ENCODE data around the gene IGF2R.
"Not testable (repeated sequence)": the region's sequence is repeated elsewhere in the genome, so short reads cannot be mapped to it uniquely, and the experiment has no call there.

The IGF2R gene

DNA sequence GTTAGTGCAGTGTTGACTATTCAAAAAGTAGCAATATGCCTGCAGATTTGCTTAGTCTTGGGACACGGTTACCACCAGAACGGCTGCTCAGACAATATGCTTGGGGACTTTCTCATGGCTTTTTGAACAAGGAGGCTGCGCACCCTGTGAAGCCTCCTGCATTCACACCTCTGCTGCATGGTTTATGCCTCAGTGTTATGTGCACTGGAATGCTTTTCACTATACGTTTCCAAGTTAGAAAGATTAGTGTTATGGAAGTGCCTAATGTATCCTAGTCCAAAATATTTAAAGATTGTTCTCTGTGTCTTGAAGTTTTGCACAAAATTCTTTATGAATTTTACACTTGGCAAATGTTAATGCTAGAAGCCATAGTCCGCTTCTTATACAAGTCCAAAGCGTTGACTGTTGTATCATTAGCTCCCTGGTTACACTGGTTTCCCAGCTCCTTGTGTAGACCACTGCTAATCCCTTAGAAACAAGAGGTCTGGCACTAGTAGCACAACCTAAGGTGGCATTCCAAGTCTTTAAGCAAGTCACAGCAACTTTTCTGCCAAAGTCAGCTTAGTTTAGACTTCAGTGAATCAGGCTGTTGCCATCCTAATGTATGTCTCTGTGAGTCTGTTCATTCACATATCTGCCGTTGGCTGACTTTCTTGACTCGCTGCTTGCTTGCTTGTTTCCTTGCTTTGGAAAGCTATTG lies 126.4 kb downstream of the IGF2R start:
- DNase-seq (ENCODE audit: low spot score), result no peak

DNA sequence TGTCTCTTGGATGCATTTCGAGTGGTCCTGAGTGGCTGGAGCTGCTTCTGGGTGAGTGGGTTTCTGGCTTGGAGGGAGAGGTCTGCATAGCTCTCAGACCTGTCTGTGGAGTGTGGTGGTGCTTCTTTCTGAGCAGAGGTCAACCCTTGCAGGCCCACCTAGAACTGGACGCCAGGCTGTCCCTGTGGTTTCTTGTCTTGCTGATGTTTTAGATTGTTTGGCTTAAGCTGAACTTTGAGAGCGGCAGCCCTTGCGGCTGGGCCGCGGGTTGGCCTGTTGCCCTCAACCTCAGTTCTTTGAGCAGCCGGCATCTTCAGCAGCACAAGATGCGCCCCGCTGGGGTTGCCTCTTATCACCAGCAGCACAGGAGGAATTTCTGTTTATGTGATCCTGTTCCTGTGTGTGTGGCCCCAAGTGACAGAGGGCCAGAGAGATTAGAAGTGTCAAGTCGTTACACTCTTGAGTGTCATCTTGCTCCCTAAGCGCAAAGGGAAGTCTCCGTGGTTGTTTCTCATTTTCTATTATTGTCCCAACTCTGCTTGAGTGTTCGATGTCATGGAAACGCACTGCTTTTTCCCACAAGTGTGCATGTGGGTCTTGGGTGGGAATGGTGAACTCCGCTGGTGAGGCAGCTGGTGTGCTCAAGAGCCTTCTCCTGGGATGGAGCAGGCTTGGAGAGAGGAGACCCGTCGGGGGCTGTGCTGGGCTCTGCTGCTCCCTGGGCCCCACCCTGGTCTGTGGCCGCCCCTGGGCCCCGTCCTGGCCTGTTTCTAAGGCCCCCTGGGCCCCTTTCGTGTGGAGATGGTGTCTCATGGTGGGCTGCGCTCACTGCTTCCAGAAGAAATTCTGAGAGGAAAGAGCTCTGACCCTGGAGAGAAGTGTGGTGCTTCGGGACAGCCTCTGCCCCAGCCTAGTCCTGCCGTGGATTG lies 132.7 kb downstream of the IGF2R start:
- DNase-seq (ENCODE audit: low spot score), result no peak

DNA sequence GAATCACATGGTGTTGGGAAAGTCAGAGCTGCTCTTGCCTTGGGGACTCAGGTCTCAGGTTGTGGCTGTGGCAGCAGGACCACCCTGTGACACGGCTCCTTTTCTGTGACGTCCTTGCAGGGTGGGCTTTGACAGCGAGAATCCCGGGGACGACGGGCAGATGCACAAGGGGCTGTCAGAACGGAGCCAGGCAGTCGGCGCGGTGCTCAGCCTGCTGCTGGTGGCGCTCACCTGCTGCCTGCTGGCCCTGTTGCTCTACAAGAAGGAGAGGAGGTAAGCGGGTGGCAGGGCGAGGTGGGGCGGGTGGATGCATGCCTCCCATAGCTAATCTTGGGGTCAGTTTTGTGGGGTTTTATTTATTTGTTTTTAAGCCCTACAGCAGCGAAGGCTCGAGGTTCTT lies 133.5 kb downstream of the IGF2R start:
- no peak for DNase-seq (ENCODE audit: low spot score)

DNA sequence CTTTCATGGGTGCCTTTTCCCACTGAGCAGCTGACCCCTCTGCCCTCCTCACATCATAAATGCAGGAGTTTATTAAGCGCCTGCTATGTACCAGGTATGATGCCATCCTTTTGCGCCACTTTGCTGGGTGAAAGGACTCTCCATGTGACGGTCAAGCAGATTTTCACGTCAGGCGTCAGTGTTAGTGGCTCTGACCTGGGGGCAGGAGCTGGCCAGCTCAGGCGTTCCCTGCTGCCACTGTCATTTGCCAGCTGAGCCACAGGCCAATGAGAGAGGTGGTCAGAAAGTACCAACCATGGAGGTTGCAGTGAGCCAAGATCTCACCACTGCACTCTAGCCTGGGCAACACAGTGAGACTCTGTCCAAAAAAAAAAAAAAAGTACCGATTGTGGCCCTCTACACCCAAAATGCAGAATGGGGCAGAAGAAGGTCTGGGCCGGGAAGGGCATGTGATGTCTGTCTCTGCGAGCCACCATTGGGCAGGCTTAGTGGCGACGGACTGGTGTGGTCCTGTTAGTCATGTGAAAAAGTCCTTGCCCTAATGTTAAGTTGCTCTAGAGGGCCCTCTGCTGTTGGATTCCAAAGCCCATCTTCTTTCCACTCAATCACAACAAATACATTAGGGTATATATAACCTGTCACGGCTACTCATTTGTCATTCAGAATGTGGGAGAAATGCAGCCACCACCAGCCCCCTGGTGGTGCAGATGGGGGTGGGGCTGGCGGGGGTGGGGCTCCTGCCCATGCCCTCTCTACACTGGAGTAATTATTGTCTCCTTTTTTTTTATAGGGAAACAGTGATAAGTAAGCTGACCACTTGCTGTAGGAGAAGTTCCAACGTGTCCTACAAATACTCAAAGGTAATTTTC lies 134.3 kb downstream of the IGF2R start:
- peak; percentile 34 for DNase-seq (ENCODE audit: low spot score)

DNA sequence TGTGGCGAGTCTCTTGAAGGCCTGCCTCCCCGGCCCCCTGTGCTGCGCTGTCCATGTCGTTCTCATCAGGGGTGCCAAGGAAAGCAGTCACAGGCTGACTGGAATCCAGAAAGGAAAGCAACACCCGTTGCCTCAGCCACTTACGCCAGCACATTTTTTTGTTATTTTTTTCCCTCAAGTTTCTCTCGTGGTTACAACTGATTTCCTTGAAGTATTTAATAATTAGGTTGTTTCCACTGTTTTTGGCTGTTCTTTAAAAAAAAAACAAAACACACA lies 134.9 kb downstream of the IGF2R start:
- DNase-seq (ENCODE audit: low spot score), result no peak

DNA sequence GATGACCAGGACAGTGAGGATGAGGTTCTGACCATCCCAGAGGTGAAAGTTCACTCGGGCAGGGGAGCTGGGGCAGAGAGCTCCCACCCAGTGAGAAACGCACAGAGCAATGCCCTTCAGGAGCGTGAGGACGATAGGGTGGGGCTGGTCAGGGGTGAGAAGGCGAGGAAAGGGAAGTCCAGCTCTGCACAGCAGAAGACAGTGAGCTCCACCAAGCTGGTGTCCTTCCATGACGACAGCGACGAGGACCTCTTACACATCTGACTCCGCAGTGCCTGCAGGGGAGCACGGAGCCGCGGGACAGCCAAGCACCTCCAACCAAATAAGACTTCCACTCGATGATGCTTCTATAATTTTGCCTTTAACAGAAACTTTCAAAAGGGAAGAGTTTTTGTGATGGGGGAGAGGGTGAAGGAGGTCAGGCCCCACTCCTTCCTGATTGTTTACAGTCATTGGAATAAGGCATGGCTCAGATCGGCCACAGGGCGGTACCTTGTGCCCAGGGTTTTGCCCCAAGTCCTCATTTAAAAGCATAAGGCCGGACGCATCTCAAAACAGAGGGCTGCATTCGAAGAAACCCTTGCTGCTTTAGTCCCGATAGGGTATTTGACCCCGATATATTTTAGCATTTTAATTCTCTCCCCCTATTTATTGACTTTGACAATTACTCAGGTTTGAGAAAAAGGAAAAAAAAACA lies 136.1 kb downstream of the IGF2R start:
- DNase-seq (ENCODE audit: low spot score), result no peak

DNA sequence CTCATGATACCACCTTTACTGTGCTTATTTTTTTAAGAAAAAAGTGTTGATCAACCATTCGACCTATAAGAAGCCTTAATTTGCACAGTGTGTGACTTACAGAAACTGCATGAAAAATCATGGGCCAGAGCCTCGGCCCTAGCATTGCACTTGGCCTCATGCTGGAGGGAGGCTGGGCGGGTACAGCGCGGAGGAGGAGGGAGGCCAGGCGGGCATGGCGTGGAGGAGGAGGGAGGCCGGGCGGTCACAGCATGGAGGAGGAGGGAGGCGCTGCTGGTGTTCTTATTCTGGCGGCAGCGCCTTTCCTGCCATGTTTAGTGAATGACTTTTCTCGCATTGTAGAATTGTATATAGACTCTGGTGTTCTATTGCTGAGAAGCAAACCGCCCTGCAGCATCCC lies 137.1 kb downstream of the IGF2R start:
- DNase-seq (ENCODE audit: low spot score), result no peak

DNA sequence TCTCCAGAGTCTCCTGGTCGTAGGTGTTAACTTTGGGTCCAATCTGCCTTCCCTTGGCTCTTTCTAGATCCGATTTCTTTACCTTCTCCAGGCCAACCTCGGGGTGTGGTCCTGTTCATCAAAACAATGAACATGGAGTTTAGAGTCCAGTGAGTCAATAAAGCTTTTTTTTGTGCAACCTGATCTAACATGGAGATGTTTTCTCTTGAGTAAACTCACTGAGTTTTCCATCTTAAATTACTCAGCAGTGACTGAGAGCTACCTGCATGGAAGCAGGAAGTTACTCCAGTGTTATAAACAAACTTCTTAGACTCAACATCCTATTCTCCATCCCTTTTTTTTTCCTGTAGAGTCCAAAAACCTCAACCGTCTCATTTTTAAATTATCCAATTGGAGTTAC lies 137.8 kb downstream of the IGF2R start:
- no peak for DNase-seq (ENCODE audit: low spot score)

DNA sequence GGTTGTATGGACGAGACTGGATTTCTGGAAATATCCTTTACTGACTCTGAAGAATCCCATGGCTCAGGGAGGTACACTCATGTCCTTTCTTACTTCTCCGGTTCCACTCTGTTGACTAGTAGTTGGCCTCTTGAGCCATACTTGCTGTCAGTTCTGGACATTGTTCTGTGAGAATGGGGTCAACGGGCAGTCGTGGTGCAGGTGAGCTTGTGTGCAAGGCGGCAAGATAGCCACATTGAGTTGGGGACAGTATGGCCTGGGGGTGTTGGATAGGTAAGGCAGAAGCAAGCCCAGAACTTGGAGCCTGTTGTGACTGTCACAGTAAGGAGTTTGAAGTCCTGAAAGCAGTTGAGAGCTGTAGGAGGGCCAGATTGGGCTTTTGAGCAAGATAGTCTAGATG lies 139.2 kb downstream of the IGF2R start:
- no peak for DNase-seq (ENCODE audit: low spot score)

DNA sequence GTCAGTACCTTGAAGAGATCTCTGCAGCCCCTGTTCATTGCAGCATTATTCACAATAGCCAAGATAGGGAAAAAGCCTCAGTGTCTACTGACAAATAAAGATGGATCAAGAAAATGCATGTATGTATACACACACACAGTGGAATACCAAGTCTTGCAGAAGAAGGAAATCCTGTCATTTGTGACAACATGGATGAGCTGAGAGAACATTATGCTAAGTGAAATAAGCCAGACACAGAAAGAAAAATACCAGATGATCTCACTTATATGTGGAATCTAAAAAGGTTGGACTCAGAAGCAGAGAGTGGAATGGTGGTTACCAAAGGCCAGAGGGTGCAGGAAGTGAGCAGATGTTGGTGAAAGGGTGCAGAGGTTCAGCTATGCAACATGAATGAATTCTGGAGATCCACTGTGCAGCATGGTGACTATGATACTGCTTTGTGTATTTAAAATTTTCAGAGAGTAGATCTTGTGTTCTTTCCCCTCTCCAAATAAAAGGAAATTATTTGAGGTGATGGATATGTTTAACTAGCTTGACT lies 141.8 kb downstream of the IGF2R start:
- DNase-seq (ENCODE audit: low spot score), result no peak

DNA sequence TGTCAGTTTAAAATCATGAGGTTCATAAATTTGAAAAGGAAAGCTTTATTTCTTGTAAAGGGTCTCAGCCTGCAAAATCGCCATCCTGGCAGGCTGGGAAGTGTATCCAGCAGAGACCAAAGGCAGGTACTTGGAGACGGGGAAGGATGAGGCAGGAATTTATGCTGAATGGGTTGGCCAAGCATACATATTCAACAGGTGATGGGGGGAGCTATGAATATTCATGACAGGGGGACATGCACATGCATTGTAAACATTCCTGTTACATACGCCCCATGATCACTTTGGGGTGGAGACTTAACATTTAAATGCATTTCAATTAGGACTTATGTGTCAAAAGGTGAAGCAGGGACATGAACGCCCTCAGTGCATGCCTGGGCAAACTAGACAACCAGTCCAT lies 142.9 kb downstream of the IGF2R start:
- no peak for DNase-seq (ENCODE audit: low spot score)

DNA sequence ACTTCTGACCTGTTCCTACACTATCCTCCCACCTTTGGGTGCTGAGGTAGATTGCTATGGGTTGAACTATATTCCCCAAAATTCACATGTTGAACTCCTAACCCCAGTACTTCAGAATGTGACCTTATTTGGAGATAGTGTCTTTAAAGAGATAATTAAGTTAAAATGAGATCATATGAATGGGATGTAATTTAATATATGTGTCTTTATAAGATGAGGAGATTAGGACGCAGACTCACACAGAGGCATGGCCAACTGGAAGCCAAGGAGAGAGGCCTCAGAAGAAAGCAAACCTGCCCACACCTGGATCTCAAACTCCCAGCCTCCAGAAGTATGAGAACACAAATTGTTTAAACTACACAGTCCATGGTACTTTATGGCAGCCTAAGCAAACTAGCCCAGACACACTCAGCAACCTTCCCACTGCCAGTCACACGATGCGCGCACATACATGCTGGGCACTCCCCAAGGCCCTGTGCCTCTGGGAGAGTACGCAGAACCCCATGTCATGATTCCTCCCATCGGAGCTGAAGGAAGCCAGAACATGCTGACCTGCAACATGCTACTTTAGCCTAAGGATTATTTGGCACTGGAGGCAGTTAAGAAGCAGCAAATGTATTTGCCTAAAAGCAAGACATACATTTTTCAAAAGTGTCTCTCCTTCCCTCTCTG lies 143.9 kb downstream of the IGF2R start:
- no peak for DNase-seq (ENCODE audit: low spot score)

DNA sequence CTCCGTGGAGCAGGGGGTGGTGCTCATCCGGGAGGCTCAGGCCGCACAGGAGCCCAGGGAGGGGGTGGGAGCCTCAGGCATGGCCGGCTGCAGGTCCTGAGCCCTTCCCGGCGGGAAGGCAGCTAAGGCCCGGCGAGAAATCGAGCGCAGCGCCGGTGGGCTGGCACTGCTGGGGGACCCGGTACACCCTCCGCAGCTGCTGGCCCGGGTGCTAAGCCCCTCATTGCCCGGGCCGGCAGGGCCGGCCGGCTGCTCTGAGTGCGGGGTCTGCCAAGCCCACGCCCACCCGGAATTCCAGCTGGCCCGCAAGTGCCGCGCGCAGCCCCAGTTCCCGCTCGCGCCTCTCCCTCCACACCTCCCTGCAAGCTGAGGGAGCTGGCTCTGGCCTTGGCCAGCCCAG lies 145.7 kb downstream of the IGF2R start:
- not testable (repeated sequence) for DNase-seq (ENCODE audit: low spot score)

DNA sequence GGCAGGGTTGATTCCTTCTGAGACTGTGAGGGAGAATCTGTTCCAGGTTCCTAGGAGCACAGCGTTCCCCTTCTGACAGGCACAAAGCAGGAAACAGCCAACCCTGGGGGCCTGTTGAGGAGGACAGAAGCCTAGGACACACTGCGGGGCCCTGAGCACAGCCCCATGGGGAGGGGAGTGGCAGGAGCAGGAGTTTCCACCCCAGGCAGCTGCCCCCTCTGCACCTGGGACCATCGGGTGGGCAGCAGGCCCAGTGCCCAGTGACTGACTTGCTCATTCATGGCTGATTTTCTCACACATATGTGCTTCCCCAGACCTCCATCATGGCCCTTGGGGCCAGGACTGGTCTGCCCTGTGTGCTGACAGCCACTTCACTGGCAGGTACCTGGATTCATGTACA lies 146.5 kb downstream of the IGF2R start:
- DNase-seq (ENCODE audit: low spot score), result no peak

DNA sequence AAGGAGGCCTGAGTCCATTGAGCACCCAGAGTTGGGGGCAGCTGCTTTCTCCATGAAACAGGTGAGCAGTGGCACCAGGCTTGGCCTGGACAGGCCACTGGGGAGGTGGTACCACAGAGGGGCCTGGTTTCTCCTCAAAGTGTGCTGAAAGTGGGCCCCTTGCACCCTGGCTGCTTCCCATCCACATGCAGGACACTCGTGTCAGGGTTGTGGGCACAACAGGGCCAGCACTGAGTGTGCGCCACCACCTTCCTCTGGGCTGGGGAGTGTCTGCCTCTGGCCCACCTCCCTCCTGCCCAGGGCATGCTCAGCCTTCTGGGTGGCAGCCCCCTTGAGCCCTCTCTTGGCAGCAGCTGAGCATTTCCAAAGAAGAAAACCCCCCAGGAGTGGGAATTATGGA lies 147.5 kb downstream of the IGF2R start:
- no peak for DNase-seq (ENCODE audit: low spot score)

DNA sequence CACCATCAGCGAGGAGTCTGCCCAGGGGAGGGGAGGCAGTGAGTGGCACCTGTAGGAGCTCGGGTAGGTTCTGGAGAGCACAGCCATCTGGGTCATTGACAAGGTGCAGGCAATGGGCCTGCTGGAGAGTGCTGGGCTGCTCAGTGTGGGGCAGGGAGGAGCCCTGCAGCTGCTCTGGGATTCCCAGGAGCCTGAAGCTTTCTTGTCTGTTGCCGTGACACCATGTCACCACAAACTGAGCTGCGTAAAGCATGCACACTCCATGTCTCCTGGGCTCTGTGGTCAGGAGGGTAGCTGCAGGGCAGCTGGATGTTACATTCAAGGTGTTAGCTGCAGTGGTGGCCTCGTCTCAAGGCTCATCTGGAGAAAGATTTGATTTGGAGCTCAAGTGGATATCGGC lies 148.3 kb downstream of the IGF2R start:
- DNase-seq (ENCODE audit: low spot score), result no peak

DNA sequence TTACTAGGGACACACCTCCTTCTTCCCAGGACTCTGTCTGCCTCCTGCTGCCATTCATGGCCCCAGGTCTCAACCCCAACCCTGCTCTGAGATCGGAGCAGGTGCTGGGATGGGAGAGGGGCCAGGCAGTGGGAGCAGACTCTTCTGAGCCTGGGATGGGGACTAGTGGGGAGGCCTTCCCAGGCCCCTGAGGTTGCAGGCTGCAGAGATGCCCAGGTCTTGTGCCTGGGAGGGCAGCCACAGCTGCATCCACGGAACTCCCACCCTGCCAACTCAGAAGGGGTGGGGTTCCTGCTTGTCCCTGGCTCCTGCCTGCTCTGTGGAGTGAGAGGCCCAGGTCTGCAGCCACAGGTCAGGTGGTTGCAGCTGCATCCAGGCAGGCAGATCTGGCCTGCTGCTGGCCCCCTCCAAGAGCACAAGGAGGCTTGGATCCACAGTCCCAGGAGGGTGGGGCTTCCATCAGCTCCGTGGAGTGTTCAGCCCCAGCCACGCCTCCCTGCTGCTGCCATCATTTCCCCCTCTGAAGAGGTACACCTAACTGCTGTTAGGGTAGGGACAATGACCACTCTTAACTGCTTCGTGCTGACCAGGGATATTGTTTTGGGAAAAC lies 149.8 kb downstream of the IGF2R start:
- DNase-seq (ENCODE audit: low spot score), result no peak

DNA sequence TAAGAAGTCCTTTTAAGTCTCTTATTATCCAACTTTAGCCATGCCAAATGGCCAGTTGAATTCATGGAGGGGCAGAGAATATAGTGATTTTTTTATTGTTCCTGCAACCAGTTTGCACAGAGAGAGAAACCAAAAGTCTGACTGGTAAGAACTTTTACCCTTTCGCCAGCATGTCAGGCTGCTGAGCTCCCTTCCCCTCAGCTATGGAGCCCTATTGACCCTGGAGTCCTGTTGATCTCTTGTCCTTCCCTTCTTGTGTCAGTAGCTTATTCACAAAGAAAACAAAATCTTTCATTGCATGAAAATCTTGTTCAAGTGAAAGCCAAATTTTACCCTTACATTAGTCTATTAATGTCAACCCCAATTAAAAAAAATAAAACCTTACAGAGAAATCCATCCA lies 151.2 kb downstream of the IGF2R start:
- DNase-seq (ENCODE audit: low spot score), result no peak

DNA sequence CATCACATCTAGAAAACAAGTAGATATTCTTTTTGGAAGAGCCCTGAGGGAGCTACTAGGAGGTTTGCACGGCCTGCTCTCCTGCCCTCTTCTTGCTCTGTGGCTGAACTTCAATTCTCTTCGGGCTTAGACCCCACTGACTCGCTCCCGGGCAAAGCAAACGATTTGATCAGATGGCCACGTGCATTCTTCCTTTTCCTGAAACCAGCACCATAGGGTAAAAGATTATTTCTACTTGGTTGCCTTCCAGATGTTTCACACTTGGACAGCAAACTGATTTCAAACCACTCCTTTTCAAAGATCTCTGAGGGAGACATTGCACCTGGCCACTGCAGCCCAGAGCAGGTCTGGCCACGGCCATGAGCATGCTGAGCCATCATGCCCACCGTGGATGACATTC lies 152.7 kb downstream of the IGF2R start, which contains the start of gene SLC22A1:
Gene SLC22A1, plus strand, starts transcription at position 258 of the 400 bp plus-strand sequence. Its CDS starts 121 bp downstream, at position 379.
- no peak for DNase-seq (ENCODE audit: low spot score)

DNA sequence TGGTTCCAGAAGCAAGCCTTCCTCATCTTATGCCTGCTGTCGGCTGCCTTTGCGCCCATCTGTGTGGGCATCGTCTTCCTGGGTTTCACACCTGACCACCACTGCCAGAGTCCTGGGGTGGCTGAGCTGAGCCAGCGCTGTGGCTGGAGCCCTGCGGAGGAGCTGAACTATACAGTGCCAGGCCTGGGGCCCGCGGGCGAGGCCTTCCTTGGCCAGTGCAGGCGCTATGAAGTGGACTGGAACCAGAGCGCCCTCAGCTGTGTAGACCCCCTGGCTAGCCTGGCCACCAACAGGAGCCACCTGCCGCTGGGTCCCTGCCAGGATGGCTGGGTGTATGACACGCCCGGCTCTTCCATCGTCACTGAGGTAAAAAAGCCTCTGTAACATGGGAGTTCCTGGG lies 153.1 kb downstream of the IGF2R start:
- DNase-seq (ENCODE audit: low spot score), result no peak

DNA sequence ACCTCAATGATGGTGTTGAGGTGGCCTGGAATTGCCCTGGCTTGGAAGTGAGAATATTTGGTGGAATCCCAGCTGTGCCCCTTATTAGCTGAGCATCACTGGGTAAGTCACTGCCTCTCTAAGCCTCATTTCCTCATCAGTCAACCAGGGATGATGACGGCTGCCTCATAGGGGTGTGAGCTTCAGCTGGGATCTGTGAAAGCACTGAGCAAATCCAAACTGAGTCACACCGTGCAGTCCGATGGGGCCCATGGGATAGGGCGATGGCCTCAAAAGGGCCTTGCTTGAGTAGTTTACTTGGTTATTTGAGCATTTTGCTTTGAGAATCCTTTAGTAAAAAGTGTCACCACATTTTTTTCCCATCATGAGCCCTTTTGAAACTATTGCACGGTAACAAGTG lies 153.9 kb downstream of the IGF2R start:
- no peak for DNase-seq (ENCODE audit: low spot score)
